Suppressor macrophage treated with lipopolysaccharide for 1 hour (primary cell): ENCODE results near the gene TCIRG1.

Source experiments
- DNase-seq, 3 donors: peaks; one replicate each; pipeline ENCODE4 v3.0.0-alpha.2; 2020 to 2022

TCIRG1 gene

DNA sequence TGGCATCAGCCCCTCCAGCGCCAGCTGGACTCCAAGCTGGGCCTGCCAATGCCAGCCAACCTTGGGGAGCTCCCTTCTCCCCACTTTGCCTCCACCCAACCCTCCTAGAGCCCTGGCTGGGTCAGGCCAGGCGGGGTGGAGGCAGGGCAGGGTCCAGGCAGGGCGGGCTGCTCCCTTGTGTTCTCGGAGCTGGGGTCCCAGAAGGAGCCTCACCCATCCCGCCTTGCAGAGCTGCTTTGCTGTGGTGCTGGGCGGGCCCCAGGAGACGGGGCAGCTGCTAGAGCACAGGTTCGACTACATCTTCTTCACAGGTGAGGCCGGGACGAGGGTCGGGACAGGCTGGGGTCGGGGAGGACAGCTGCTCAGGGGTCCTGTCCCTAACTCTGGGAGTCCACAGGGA lies 19.3 kb upstream of the TCIRG1 start:
- no peak for DNase-seq

DNA sequence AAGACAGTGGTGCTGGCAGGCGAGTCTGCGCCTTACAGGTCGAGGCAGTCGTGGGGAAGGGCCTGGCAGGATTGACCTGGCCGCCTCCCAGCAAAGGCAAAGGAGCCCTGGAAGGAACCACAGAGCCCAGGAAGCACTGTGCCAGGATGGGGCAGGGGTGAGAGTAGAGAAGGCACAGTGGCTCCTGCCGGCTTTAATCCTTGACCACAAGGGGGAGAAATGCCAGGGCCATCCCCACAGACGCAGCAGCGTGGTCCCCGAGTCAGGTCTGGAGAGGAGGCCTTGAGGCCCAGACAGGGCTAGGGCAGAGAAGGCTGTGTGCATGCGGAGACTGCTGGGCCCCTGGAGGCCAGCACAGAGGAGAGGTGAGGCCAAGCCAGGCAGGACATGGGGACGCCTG lies 18.2 kb upstream of the TCIRG1 start:
- DNase-seq: peak in 1 of 3 donors; percentile 39

DNA sequence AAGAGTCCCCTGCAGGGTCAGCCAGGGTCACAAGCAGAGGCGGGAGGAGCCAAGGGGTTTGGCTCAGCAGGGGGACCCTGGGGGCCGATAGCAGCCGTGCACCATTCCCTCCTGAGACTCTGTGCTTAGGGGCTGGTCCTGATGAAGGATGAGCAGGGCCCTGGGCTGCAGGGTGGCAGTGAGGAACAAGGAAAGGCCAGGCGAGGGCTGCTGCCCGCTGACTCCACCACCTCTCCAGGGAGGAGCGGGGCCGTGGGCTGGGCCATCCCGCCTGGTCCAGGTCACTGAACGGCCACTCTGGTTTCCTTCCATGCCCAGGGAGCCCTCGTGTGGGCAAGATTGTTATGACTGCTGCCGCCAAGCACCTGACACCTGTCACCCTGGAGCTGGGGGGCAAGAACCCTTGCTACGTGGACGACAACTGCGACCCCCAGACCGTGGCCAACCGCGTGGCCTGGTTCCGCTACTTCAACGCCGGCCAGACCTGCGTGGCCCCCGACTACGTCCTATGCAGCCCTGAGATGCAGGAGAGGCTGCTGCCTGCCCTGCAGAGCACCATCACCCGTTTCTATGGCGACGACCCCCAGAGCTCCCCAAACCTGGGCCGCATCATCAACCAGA lies 17.5 kb upstream of the TCIRG1 start:
- DNase-seq: no peak

DNA sequence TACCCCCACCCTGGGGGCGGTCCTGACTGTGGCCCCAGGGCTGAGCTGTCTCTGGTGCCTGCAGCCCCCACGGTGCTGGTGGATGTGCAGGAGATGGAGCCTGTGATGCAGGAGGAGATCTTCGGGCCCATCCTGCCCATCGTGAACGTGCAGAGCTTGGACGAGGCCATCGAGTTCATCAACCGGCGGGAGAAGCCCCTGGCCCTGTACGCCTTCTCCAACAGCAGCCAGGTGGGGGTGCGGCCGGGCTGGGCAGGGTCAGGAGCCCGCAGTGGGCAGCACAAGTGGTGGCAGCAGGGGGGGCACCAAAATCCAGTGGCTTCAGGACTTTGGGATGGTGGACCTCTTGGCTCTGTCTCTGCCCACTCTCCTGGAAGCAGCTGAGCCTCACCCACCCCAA lies 16.3 kb upstream of the TCIRG1 start:
- no peak for DNase-seq

DNA sequence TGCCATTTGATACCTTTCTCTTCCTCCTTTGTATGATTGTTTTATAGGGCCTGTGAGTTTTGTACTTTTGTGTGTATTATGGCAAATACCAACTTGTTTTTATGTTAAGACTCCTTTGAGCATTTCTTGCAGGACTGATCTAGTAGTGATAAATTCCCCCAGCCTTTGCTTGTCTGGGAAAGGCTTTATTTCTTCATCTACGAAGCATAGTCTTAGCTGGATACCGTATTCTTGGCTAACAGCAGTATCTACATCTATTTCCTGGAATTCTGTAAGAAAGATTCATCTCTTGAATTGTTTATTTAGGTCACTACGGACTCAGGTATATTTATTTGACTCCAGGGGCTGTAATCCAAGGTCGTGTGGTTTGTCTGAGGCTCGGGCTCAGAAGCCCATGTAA lies 14.3 kb upstream of the TCIRG1 start:
- no peak for DNase-seq

DNA sequence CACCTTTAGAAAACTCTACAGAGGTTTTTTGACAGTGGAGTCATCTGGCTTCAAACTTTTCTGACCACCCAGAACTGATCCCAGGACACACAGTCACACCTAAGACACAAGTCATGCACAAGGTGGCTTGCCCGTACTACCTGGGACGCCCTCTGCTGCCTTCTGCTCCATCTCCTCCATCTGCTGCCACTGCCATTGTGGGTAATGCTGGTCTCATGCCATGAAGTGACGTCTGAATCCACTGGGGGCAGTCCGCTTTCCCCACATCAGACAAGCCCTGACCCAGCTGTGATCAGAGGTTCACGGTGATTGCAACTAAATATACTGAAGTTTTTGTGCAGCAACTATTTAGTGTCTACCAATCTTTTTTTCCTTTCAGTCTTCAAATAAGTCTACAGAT lies 13.8 kb upstream of the TCIRG1 start:
- no peak for DNase-seq

DNA sequence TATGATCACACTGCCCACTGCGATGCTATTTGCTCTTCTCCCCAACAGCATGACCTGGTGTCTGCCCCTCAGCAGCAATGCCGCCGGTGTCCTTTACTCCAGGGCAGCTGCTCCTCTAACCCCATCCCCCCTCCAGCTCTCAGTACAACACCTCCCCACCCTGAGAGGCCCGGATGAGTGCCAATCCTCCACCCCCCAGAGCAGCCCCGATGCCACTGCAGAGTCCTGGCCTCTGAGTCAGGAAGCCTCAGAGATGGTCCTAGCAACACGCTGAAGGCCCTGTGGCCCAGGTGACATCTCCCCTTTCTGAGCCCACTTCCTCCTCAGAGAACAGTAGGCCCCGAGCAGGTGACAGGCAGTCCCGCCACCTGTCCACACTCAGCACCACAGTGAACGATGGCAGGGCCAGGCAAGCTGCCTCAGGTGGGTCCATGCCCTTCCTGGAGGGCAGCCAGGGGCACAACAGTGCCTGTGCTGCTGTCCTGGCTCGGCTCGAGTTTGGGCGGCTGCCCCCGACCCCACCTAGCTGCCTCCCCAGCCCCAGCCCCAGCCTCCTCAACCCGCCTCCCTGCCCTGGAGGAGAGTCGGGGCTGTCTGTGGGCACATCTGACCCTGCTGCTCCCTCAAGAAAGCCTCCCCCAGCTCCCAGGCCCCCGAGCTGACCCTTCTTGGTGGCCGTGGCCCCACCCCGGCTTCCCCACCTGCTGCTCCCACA lies 12.3 kb upstream of the TCIRG1 start:
- no peak for DNase-seq

DNA sequence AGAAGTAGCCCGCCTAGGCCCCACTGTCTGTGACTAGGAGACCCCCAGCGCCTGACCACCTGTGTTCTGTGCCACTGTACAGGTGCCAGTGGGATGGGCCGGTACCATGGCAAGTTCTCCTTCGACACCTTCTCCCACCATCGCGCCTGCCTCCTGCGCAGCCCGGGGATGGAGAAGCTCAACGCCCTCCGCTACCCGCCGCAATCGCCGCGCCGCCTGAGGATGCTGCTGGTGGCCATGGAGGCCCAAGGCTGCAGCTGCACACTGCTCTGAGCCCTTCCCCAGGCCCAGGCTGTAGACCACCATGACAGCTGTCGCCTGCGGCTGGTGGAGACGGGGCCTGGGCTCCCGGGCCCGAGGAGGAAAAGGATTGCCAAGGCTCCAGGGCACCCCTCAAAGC lies 11.2 kb upstream of the TCIRG1 start:
- no peak for DNase-seq

DNA sequence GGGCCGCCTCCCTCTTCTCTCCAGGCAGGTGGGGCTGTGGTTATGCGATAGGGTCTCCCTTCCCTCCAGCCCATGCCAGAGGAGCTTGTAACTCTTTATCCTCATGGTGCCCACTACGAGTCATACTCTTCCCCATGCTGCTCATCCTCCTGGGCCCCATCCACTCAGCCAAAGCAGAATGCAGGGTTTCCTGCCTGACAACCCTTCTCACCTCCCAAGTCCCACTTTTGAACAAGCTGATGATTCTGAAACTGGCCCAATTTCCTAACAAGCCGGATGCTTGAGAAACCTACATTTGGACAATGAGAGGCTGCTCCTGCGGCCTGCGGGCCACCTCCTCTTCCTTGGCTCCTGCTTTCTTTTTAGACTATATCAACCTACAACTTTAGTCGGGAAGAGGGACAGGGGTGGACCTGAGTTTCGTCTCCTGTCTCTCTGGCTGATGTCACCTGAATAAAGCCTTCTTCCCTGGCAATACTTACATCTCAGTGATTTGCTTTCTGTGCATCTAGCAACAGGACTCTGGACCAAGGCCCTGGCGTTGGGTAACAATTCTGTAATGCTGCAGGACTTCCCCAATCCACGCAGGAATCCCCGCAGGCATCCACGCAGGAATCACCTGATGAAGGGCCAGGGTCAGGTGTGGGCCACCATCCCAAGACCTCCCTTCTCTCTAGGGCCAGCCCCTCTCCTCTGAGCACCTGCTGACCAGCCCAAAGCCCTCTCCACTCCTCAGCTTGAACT lies 9.9 kb upstream of the TCIRG1 start:
- peak in 1 of 3 donors; percentile 44 for DNase-seq

DNA sequence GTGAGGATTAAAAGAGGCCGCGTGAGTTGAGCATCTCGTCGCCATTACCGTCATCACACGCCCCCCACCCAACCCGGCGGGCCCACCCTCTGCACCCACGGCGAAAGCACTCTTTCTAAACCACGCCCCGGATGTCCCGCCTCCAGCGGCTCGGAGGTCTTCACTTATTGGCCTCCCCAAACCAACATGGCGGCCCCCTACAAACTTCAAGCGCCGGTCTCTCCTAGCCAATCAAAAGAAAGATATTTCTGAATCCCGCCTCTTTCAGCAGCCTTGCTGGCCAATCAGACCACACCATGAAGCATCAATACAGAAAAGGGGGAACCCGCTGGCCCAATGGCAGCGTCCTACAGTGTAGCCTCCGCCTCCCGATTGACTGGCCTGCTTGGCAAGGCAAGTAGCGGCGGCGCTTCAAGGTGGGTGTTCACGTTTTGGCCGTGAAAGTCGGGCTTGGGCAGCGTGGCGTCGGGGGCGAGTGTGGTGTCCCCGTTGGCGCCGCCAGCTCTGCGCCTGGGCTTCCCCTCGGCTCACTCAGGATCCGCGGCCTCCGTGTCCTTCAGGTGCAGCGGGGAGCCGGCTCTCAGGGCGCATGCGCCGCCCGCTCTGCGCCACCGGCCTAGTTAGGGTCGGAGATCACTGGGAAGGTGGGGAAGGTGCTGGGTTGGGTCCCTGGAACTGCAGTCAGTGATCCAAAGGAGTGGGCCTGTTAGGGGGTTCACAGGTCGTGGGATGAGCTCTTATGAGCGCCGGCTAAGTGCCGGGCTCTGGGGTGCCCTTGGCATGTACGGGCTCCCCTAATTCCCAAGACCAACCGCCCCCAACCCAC lies 8.3 kb upstream of the TCIRG1 start, which contains the start of gene NDUFS8:
NDUFS8 (plus strand) TSS at position 364 of the 826 bp plus-strand sequence. CDS start 1,471 bp downstream, outside the sequence.
- DNase-seq: peak; percentile 96 to 99 (median 99)

DNA sequence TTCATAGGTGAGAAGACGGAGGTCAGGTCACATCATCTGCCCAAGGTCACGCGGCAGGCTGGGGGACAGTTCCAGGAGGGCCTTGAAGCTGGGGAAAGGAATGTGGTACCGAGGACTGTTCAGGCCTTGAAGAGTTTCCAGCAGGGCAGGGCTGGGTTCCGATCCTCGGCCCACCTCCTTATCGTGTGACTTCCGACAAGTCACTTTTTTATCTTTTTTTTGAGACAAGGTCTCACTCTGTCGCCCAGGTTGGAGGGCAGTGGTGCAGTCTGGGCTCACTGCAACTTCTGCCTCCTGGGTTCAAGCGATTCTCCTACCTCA lies 7.7 kb upstream of the TCIRG1 start:
- peak in 1 of 3 donors; percentile 27 for DNase-seq

DNA sequence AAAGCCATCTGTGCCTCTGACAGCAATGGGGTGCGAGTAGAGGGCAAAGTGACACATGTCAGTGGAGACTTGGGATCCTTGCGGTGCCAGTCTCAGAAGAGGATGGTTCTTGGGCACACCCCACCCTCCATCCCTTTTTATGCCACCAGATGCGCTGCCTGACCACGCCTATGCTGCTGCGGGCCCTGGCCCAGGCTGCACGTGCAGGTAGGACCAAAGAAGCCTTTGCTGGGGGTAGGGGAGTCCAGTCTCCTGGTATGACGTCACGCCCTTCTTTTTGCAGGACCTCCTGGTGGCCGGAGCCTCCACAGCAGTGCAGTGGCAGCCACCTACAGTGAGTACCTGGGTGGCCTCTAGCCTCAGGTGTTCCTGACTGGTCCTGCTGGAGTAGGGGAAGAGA lies 6.8 kb upstream of the TCIRG1 start:
- DNase-seq: no peak

DNA sequence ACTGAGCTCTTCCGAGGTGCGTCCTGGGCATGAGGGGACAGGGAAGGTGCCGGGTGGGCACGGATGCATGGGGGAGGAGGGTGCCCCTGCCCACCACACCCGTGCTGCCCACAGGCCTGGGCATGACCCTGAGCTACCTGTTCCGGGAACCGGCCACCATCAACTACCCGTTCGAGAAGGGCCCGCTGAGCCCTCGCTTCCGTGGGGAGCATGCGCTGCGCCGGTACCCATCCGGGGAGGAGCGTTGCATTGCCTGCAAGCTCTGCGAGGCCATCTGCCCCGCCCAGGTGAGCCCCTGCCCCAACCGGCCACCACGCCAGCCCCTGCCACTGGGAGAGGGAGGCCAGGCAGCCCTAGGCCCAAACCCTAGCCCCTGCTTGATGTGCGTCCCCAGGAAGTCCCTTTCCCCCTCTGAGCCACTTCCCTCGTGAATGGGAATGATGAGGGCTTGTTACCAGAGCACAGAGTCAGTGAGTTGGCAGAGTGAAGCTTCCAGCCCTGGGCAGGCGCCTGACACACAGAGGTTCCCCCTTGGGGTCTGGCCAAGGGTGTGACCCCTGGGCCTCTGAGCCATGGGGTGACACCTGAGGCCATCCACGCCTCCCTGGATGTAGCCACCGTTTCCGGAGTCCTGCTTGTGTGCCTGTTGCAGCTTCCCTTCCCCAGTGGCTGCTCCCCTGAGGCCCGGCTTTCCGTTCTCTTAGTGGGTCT lies 5.7 kb upstream of the TCIRG1 start:
- no peak for DNase-seq

DNA sequence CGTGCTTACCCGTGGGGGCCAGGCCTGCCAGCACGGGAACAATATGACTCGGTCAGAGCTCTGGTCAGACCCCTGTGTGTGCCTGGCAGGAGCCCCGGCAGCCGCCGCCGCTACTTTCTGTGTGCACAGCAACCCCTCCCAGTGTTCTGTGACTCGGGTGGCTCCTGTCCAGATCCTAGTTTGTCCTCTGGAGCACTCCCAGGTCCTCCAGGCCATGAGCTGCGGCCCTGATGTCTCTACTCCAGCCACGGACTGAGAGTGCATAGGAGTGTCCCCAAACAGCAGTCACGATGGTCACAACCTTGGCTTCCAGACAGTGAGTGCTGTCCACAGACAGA lies 5.1 kb upstream of the TCIRG1 start:
- DNase-seq: no peak

DNA sequence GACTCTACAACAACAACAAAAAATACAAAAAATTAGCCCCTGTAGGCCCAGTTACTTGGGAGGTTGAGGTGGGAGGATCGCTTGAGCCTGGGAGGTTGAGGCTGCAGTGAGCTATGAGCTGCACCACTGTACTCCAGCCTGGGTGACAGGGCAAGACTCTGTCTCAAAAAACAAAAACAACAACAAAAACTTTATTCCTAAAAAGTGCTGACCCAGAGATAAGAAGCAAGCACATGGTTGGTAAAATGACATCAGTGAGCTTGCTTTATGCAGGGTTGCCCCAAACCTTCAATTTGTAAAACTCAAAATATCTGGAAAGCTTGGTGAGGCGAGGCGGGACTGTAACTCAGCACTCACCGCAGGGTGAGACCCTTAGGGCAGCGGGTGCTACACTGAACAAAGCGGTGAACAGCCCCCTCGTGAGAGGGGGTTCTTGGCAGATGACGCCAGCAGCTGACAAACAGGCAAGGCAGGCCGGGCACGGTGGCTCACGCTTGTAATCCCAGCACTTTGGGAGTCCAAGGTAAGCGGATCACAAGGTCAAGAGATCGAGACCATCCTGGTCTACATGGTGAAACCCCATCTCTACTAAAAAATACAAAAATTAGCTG lies 3.5 kb upstream of the TCIRG1 start:
- no peak for DNase-seq

DNA sequence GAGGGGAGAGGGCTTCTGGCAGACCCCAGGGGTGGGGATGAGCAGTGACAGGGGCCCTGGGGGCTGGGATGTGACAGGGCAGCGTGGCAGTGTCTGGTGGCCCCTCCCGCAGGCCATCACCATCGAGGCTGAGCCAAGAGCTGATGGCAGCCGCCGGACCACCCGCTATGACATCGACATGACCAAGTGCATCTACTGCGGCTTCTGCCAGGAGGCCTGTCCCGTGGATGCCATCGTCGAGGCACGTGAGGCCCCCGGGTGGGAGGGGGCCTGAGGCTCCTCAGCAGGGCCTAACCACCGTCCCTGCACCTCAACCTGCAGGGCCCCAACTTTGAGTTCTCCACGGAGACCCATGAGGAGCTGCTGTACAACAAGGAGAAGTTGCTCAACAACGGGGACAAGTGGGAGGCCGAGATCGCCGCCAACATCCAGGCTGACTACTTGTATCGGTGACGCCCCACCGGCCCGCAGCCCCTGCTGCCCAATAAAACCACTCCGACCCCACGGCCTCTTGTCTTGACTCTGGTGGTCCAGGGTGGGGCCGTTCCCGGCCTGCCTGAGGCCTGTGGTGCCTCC lies 2.6 kb upstream of the TCIRG1 start:
- peak; percentile 71 to 83 (median 79) for DNase-seq

DNA sequence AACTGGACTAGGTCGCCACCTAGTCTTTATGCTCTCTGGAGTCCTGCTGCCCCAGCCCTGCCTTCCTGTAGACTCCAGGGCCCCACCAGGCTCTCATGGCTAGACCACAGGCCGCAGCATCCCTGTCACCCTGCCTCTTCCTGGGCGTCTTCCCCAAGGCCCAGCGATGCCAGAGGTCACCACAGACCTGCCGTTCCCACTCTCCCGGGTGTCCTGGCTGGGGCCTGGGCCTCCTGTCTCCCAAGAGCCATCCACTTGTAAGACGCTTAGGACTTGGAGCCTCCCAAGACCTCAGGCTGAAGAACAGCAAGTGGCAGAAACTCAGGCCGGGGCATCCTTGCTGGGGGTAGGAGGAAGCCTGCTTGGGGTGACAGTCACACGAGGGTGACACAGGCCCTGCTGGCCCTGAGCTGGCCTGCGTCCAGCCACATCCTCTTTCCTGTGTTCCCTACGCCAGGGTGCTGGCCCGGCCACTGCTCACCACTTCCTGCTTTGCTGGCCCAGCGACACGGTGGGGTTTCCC lies 2.0 kb upstream of the TCIRG1 start:
- DNase-seq: peak; percentile 94 to 95 (median 94)

DNA sequence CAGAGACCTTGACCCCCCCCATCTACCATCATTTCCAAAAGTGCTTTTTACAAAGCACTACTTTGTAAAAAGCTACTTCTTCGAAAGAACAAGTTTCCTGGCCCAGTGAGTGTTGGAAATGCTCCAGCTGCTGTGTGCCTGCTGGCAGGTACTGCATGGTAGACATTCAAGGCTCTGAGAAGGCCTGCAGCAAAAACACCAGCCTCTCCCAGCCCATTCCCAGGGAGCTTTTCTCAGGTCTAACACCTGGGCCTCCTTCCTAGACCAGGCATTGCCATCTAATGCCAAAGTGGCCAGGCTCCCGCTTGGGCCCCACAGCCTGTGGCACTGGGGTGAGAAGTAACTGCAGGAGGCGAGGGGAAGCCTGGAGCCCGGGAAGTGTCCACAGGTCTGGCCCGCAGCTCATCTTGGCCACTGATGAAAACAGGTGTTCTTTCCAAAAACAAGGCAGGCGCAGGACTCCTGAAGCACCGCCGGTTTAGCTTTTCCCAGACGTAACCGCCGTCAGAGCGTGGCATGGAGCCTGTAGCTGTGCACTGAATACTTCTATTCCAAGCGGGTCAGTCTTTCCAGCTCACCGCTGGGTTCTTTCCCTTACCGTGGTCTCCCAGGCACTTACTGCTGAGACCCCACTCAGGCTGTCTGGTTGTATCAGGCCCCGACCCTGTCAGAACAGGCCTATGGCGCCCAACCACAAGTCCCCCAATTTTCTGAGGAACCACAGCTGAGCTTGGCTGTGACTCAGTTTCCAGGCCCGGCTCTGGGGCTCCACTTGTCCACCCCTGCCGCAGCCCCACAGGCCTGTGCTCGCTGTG lies 1.2 kb upstream of the TCIRG1 start:
- DNase-seq: peak in 1 of 3 donors; percentile 11

DNA sequence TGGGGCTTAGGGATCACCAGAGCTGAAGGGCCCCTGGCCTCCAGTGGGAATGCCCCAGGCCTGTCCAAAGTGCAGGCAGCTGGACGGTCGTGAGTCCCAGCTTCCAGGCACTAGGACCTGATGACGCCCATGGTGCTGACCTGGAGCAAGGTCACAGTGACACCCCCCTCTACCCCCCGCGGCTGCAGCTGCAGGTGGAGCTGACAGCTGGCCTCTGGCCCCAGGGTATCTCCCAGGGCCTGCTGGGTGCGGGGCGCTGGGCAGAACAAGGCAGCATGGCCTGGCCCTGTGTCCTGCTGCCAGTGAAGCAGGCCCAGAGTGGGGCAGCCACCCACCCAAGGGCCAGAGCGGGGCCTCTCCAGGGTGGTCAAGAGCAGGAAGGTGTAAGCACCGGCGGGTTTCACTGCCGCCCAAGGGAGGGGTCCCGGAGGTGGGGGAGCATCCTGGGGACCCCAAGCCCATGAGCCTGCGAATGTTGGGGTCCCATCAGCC lies 553 bp upstream of the TCIRG1 start:
- DNase-seq: no peak

DNA sequence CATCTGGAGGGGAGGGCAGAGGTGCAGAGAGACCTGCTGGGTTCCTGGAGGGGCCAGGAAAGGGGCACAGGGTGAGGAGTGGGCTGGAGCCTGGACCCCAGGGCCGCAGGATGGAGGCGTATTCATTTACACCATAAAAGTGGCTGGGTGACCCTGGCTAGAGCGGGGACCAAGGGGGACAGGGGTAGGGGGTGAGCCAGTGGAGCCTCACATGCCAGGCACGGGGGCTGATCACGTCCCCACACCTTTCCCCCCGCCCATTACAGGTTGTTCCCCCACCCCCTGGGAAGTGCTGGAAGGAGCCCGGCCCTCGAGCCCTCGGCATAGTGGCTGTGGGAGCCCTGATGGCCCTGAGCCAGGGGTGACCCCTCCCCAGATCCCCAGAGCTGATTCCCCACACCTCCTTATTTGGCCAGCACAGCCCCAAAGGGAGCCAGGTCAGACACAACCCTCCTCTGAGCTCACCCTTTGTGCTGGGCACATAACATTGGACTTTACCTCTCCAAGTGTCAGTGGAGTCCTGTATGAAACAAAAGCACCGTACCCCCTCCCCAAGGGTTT lies 781 bp downstream of the TCIRG1 start:
- peak in 2 of 3 donors; percentile 20 to 43 for DNase-seq
